GM21360 (cell line): Measurements from ENCODE around the gene ANKRD40.
"Not testable (repeated sequence)": the region's sequence is repeated elsewhere in the genome, so short reads cannot be mapped to it uniquely, and the experiment has no call there.

ENCODE experiments used
- ATAC-seq: cut with Tn5 transposase; IDR thresholded peaks from one replicate; pipeline ENCODE4 v1.9.1; 2021; ENCODE audit warnings: mild to moderate bottlenecking, moderate library complexity; ENCODE audit not compliant: unreplicated experiment

Gene ANKRD40

GRCh38 chr17:50715471-50715870 lies 7.8 kb upstream of the ANKRD40 start:
- ATAC-seq, result no peak

- ATAC-seq, result no peak
These were observed 4.9 kb upstream of the ANKRD40 start for GRCh38 chr17:50712641-50713040.

- ATAC-seq, result no peak
These were observed 2.9 kb upstream of the ANKRD40 start for GRCh38 chr17:50710650-50711049.

- ATAC-seq, result no peak
These were observed 2.3 kb upstream of the ANKRD40 start for GRCh38 chr17:50710025-50710424.

- not testable (repeated sequence) for ATAC-seq
These were observed 1.3 kb upstream of the ANKRD40 start for GRCh38 chr17:50709053-50709452.

GRCh38 chr17:50708050-50709000 lies 611 bp upstream of the ANKRD40 start:
- no peak for ATAC-seq

GRCh38 chr17:50703162-50703561 lies 4.6 kb downstream of the ANKRD40 start:
- no peak for ATAC-seq

GRCh38 chr17:50699410-50699809 lies 8.3 kb downstream of the ANKRD40 start:
- no peak for ATAC-seq

GRCh38 chr17:50697663-50698272 lies 9.9 kb downstream of the ANKRD40 start:
- ATAC-seq, result no peak

GRCh38 chr17:50697062-50697461 lies 10.7 kb downstream of the ANKRD40 start:
- no peak for ATAC-seq

- ATAC-seq, result no peak
These were observed 11.3 kb downstream of the ANKRD40 start for GRCh38 chr17:50696365-50696879.

- ATAC-seq, result no peak
These were observed 14.6 kb downstream of the ANKRD40 start for GRCh38 chr17:50693036-50693682.

GRCh38 chr17:50692448-50693035 lies 15.2 kb downstream of the ANKRD40 start:
- ATAC-seq, result no peak

GRCh38 chr17:50691550-50692447 lies 15.9 kb downstream of the ANKRD40 start:
- ATAC-seq, result no peak

- no peak for ATAC-seq
These were observed 16.7 kb downstream of the ANKRD40 start for GRCh38 chr17:50690887-50691549.

- ATAC-seq, result no peak
These were observed 17.5 kb downstream of the ANKRD40 start for GRCh38 chr17:50689956-50690886.

- ATAC-seq, result no peak
These were observed 18.5 kb downstream of the ANKRD40 start for GRCh38 chr17:50689251-50689650.

- no peak for ATAC-seq
These were observed 19.5 kb downstream of the ANKRD40 start for GRCh38 chr17:50688245-50688644.
